SK-N-SH (cell line): ENCODE results near the gene RNF149.

Experiments used
- CTCF ChIP-seq: fragments of 200-600 bp; sonication (generic); IDR thresholded peaks from 2 replicates; pipeline ENCODE4 v1.6.1; 2017; ENCODE audit warnings: antibody characterized with exemption, mild to moderate bottlenecking, moderate library complexity
- EZH2phosphoT487 ChIP-seq: fragments of 200-600 bp; sonication (generic); IDR thresholded peaks from 2 replicates; pipeline ENCODE4 v1.6.1; 2017; ENCODE audit warnings: low read depth, mixed run types, mild to moderate bottlenecking, antibody characterized with exemption, moderate library complexity, borderline replicate concordance
- MXI1 ChIP-seq: IDR thresholded peaks from 2 replicates; pipeline ENCODE4 v1.6.1; 2012; ENCODE audit warnings: mild to moderate bottlenecking, low read depth, low read length, improper control_type of control experiment
- NRF1 ChIP-seq: IDR thresholded peaks from 2 replicates; pipeline ENCODE4 v1.6.1; 2012; ENCODE audit warnings: low read depth, mild to moderate bottlenecking, low read length
- POLR2AphosphoS5 ChIP-seq: IDR thresholded peaks from 2 replicates; pipeline ENCODE4 v1.6.1; 2012; ENCODE audit warnings: low read depth, low read length
- RAD21 ChIP-seq: IDR thresholded peaks from 2 replicates; pipeline ENCODE4 v1.6.1; 2012; ENCODE audit warnings: mild to moderate bottlenecking, low read length
- REST ChIP-seq: IDR thresholded peaks from 2 replicates; pipeline ENCODE4 v1.6.1; 2012; ENCODE audit warnings: mild to moderate bottlenecking, low read depth, low read length, moderate library complexity
- RFX5 ChIP-seq: IDR thresholded peaks from 2 replicates; pipeline ENCODE4 v1.6.1; 2012; ENCODE audit warnings: mild to moderate bottlenecking, improper control_type of control experiment, low read length

- no peak for TF ChIP-seq EZH2phosphoT487
- no peak for TF ChIP-seq CTCF
- TF ChIP-seq REST = no peak
- TF ChIP-seq MXI1 = no peak
- TF ChIP-seq RAD21 = no peak
- TF ChIP-seq RFX5 = no peak
- no peak for TF ChIP-seq NRF1
- TF ChIP-seq POLR2AphosphoS5 = no peak
Observed at GRCh38 chr2:101263377-101263800, 45.1 kb downstream of the RNF149 start.
